SK-N-SH (cell line): Measurements from ENCODE around the gene SLC27A3. TPM values are rescaled to one million over a fixed set of nuclear protein-coding genes. Genes with fewer than 3 reads are reported as not detected.
A peak's percentile ranks its signal among the peaks of the same experiment; 100 is the strongest.

ENCODE experiments used
- CTCF ChIA-PET: fragments of 300-600, 350-600 bp; formaldehyde crosslinking; extraction: SDS; loops from one replicate; lab custom pipeline; 2021; lab: Yijun Ruan, JAX
- POLR2A ChIA-PET: fragments of 350-600 bp; sonication (Branson Sonifier 250); formaldehyde crosslinking; extraction: SDS; loops from one replicate; lab custom pipeline; 2020; ENCODE audit warnings: antibody characterized with exemption, inconsistent platforms; lab: Yijun Ruan, JAX
- DNase-seq: peaks from one replicate; pipeline ENCODE4 v3.0.0; 2012
- H2AFZ ChIP-seq: fragments of 200-600 bp; sonication (generic); 2 replicates; pipeline ENCODE4 v1.8.1; 2016; ENCODE audit warnings: antibody characterized with exemption, mild to moderate bottlenecking, low read depth
- H3F3A ChIP-seq: fragments of 200-600 bp; sonication (generic); replicated peaks from 2 replicates; pipeline ENCODE3; 2016; ENCODE audit warnings: antibody characterized with exemption, mild to moderate bottlenecking; ENCODE audit not compliant: insufficient read depth
- H3K27ac ChIP-seq, 2 experiments: fragments of 200-500 bp in 1 of 2; fragments of 200-600 bp in 1 of 2; sonication (Bioruptor generic) in 1 of 2; sonication (generic), shearing (Covaris generic) in 1 of 2; 2 replicates each; pipeline versions ENCODE4 v1.5.1 to v1.6.1; 2014 to 2016; ENCODE audit warnings: low read depth in 2 of 2, inconsistent platforms in 1 of 2, low read length in 1 of 2, mild to moderate bottlenecking in 1 of 2, mixed read lengths in 1 of 2
- H3K27me3 ChIP-seq: fragments of 200-600 bp; sonication (generic), shearing (Covaris generic); 2 replicates; pipeline ENCODE4 v1.6.1; 2016; ENCODE audit warnings: mixed run types; ENCODE audit not compliant: insufficient read depth
- H3K36me3 ChIP-seq, 2 experiments: fragments of 200-500 bp in 1 of 2; fragments of 200-600 bp in 1 of 2; sonication (Bioruptor generic) in 1 of 2; sonication (generic) in 1 of 2; replicated peaks in 1 of 2; 2 replicates each; pipeline versions ENCODE3 to v1.5.1; 2014 to 2016; ENCODE audit warnings: low read length in 1 of 2, mild to moderate bottlenecking in 1 of 2; ENCODE audit not compliant: insufficient read depth in 2 of 2, control insufficient read depth in 1 of 2
- H3K4me1 ChIP-seq, 2 experiments: fragments of 200-500 bp in 1 of 2; fragments of 200-600 bp in 1 of 2; sonication (Bioruptor generic) in 1 of 2; sonication (generic), shearing (Covaris generic) in 1 of 2; 2 replicates each; pipeline versions ENCODE4 v1.5.1 to v1.6.1; 2014 to 2016; ENCODE audit warnings: low read depth in 1 of 2, low read length in 1 of 2, mixed run types in 1 of 2; ENCODE audit not compliant: insufficient read depth in 2 of 2, control insufficient read depth in 1 of 2
- H3K4me2 ChIP-seq: fragments of 200-600 bp; sonication (generic), shearing (Covaris generic); 2 replicates; pipeline ENCODE4 v1.6.1; 2017; ENCODE audit warnings: mixed run types
- H3K4me3 ChIP-seq, 2 experiments: fragments of 200-500 bp in 1 of 2; fragments of 200-600 bp in 1 of 2; sonication (Bioruptor generic) in 1 of 2; sonication (generic), shearing (Covaris generic) in 1 of 2; 2 replicates each; pipeline versions ENCODE4 v1.5.1 to v1.8.1; 2014 to 2016; ENCODE audit warnings: low read depth in 2 of 2, inconsistent platforms in 1 of 2, low read length in 1 of 2, mild to moderate bottlenecking in 1 of 2, mixed read lengths in 1 of 2, moderate library complexity in 1 of 2
- H3K79me2 ChIP-seq: fragments of 200-600 bp; sonication (generic); 2 replicates; pipeline ENCODE4 v1.8.1; 2017; ENCODE audit warnings: mild to moderate bottlenecking; ENCODE audit not compliant: insufficient read depth
- H3K9ac ChIP-seq: fragments of 200-600 bp; sonication (generic); 2 replicates; pipeline ENCODE4 v1.6.1; 2017; ENCODE audit warnings: mixed run types
- H3K9me2 ChIP-seq: fragments of 200-600 bp; sonication (generic); 2 replicates; pipeline ENCODE4 v1.6.1; 2017; ENCODE audit warnings: mixed run types
- H3K9me3 ChIP-seq: fragments of 200-600 bp; sonication (generic); 2 replicates; pipeline ENCODE4 v1.6.1; 2017; ENCODE audit warnings: mixed run types, mild to moderate bottlenecking, moderate library complexity
- H4K20me1 ChIP-seq: fragments of 200-600 bp; sonication (generic); 2 replicates; pipeline ENCODE4 v1.6.1; 2017; ENCODE audit warnings: mild to moderate bottlenecking, mixed run types; ENCODE audit not compliant: insufficient read depth
- CHD2 ChIP-seq: fragments of 150-350 bp; IDR thresholded peaks from 2 replicates; pipeline ENCODE4 v1.6.1; 2018; ENCODE audit warnings: low read length; ENCODE audit not compliant: partially characterized antibody
- ELF1 ChIP-seq: IDR thresholded peaks from 2 replicates; pipeline ENCODE4 v1.4.0; 2012
- FOSL2 ChIP-seq: IDR thresholded peaks from 2 replicates; pipeline ENCODE4 v1.4.0; 2012; ENCODE audit warnings: low read depth, mild to moderate bottlenecking, moderate library complexity, borderline replicate concordance
- FOXJ3 ChIP-seq: sonication (generic); formaldehyde crosslinking; IDR thresholded peaks from 2 replicates; pipeline ENCODE4 v1.5.1; 2020; ENCODE audit warnings: mild to moderate bottlenecking, missing genetic modification reagents
- FOXM1 ChIP-seq: IDR thresholded peaks from 2 replicates; pipeline ENCODE4 v1.4.0; 2012; ENCODE audit warnings: low read depth, mild to moderate bottlenecking
- JUND ChIP-seq: IDR thresholded peaks from 2 replicates; pipeline ENCODE4 v1.4.0; 2012
- MXI1 ChIP-seq: IDR thresholded peaks from 2 replicates; pipeline ENCODE4 v1.6.1; 2012; ENCODE audit warnings: mild to moderate bottlenecking, low read depth, low read length, improper control_type of control experiment
- NRF1 ChIP-seq: IDR thresholded peaks from 2 replicates; pipeline ENCODE4 v1.6.1; 2012; ENCODE audit warnings: low read depth, mild to moderate bottlenecking, low read length
- SIN3A ChIP-seq: IDR thresholded peaks from 2 replicates; pipeline ENCODE4 v1.6.1; 2012; ENCODE audit warnings: low read depth, mild to moderate bottlenecking, low read length, moderate library complexity, borderline replicate concordance
- TAF1 ChIP-seq: IDR thresholded peaks from 2 replicates; pipeline ENCODE4 v1.6.1; 2012; ENCODE audit warnings: low read depth, mild to moderate bottlenecking, low read length, moderate library complexity, borderline replicate concordance
- WGBS: methylation state at CpG from one replicate; pipeline ENCODE4 v1.1.6; 2017; ENCODE audit warnings: low lambda C conversion rate; 5-methylcytosine and 5-hydroxymethylcytosine counted together
- polyA plus RNA-seq, 3 experiments: library from polyadenylated mRNA; depleted of rRNA; stranded (reverse); fragments of >200 nt; gene quantifications; 2 replicates each; pipeline ENCODE4 v1.2.3, GENCODE V29; 2012
- TF ChIP-seq, protein P1 (sequence below): fragments of 150-350 bp; IDR thresholded peaks from 2 replicates; pipeline ENCODE4 v1.6.1; 2017; ENCODE audit warnings: antibody characterized with exemption, low read length, low read depth, borderline replicate concordance
- TF ChIP-seq, protein P2 (sequence below): fragments of 200-600 bp; sonication (generic); IDR thresholded peaks from 2 replicates; pipeline ENCODE4 v1.6.1; 2017; ENCODE audit warnings: antibody characterized with exemption, mild to moderate bottlenecking, moderate library complexity
- TF ChIP-seq, protein P3 (sequence below): IDR thresholded peaks from 2 replicates; pipeline ENCODE4; 2012
- TF ChIP-seq, protein P4 (sequence below): IDR thresholded peaks from 2 replicates; pipeline ENCODE4 v1.4.0; 2012; ENCODE audit warnings: low read depth, borderline replicate concordance

SLC27A3 gene
- polyA plus RNA-seq, 1 of the 3 experiments (the other 2 are of a cell fraction), result 9.0 TPM

DNA sequence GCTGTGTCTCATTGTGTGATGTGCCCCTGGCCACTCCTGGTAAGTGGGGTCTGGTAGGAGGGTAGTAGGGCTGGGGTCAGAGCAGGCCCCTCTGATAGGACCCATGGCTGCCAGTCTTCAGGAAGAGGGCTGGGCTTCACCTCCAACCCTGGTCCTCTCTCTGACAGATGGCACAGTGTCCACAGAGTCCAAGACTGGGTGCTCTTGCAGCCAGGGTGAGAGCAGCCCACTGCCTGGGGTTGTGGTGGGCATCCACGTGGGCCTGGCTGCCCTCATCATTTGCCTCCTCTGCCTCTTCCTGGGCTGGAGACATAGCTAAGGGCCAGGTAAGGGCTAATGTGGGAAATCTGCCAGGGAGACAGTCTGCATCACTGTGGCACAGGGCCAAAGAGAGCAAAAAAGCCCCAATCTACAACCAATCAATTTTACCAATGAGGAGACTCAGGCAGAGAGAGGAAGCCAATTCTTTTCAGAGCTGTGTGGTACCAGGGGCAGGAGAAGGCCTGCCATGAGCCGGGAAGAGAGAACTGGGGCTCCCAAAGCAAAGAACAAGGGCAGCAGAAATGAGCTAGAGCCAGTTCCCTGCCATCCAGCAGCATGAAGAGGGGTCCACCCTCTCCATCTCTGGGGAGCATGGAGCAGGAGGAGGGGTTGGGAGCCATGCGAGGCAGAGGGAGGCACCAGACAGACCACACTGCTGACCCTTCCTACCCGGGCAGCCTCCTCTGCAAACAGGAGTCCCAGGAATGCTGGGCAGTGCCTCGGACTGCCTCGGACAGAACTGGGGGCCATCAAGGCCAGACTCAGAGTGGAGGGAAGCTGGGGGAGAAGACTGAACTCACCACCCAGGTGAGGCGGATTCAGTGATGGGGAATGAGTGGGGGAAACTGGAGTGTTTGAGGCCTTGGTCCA lies 26.8 kb downstream of the SLC27A3 start:
- Histone ChIP-seq H3K27me3 (no peaks in the 10 kb centered on the region), H3F3A (peaks cover 5% of the 10 kb centered on the region), H3K36me3 (peaks cover 0 to 11% of the 10 kb centered on the region in 2 experiments), H3K4me1 (peaks cover 5 to 8% of the 10 kb centered on the region in 2 experiments; a peak in 2 of 4 replicates), H2AFZ (no peak overlapping the region), H3K4me2 (no peak overlapping the region), H3K9me3 (no peaks in the 10 kb centered on the region), H3K79me2 (no peaks in the 10 kb centered on the region), H3K9ac (no peak overlapping the region), H3K9me2 (no peaks in the 10 kb centered on the region), H3K4me3 (no peak overlapping the region), H3K27ac (peak overlapping the region in 1 of 2 experiments; percentile 26; a peak in 1 of 4 replicates), H4K20me1 (no peaks in the 10 kb centered on the region)
- POLR2A ChIA-PET, result interaction anchor here (0.6 to 1.1 kb wide), 2 partner anchors 183 to 189 kb away, joined by 3 read pairs; partner anchors contain the start of gene RPS27
- CTCF ChIA-PET, result interaction anchor here (0.9 to 3.7 kb wide), 12 partner anchors 9 to 191 kb away, joined by 3 to 26 read pairs (median 4); partner anchors contain the start of genes DENND4B and RAB13
- 91% methylated on average over 7 of the region's 7 CpGs for WGBS
- TF ChIP-seq SIN3A, result no peak
- no peak for TF ChIP-seq FOSL2
- no peak for TF ChIP-seq MXI1
- TF ChIP-seq FOXJ3 (CRISPR knock-in tag), result no peak
- TF ChIP-seq, protein P1, sequence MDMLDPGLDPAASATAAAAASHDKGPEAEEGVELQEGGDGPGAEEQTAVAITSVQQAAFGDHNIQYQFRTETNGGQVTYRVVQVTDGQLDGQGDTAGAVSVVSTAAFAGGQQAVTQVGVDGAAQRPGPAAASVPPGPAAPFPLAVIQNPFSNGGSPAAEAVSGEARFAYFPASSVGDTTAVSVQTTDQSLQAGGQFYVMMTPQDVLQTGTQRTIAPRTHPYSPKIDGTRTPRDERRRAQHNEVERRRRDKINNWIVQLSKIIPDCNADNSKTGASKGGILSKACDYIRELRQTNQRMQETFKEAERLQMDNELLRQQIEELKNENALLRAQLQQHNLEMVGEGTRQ, result no peak
- TF ChIP-seq, protein P2, sequence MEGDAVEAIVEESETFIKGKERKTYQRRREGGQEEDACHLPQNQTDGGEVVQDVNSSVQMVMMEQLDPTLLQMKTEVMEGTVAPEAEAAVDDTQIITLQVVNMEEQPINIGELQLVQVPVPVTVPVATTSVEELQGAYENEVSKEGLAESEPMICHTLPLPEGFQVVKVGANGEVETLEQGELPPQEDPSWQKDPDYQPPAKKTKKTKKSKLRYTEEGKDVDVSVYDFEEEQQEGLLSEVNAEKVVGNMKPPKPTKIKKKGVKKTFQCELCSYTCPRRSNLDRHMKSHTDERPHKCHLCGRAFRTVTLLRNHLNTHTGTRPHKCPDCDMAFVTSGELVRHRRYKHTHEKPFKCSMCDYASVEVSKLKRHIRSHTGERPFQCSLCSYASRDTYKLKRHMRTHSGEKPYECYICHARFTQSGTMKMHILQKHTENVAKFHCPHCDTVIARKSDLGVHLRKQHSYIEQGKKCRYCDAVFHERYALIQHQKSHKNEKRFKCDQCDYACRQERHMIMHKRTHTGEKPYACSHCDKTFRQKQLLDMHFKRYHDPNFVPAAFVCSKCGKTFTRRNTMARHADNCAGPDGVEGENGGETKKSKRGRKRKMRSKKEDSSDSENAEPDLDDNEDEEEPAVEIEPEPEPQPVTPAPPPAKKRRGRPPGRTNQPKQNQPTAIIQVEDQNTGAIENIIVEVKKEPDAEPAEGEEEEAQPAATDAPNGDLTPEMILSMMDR, result no peak
- no peak for TF ChIP-seq CHD2
- no peak for TF ChIP-seq NRF1
- no peak for TF ChIP-seq TAF1
- no peak for DNase-seq

DNA sequence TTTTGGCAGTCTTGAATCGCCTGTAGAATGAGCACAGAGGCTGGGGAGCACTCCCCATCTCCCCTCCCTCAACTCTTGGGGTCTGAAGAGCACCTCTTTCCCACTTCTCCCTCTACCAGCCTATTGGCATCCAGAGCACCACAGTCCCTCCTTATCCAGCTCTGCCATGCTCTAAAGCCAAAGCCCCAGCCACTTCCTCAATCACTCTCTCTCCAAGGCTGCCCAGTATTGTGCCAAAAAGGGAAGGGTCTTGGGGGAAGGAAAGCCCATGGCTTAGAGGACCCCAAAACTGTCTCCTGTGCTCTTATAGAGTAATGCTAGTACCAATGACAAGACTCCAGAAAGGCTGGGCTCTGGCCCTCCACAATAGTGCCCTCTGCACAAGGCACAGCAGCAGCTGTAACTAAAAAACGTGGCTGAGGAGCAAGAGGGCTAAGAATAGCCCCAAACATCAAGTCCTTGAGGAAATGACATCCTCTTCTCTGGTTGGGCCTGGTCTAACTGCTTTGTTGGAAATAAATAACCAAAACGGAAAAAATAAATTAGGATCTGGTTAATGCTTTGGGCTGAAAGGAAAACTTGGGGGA lies 28.4 kb downstream of the SLC27A3 start:
- ChIA-PET CTCF (interaction anchor here (0.7 to 3.7 kb wide), 5 partner anchors 9 to 183 kb away, joined by 4 to 26 read pairs (median 5); partner anchors contain the start of gene RAB13), POLR2A (no interaction called here)
- no peak for DNase-seq
- Histone ChIP-seq H4K20me1 (no peaks in the 10 kb centered on the region), H3K4me3 (no peak overlapping the region), H2AFZ (no peak overlapping the region), H3K36me3 (peaks cover 5 to 19% of the 10 kb centered on the region in 2 experiments), H3F3A (peaks cover 5% of the 10 kb centered on the region), H3K9ac (no peak overlapping the region), H3K4me2 (no peak overlapping the region), H3K79me2 (no peaks in the 10 kb centered on the region), H3K9me3 (no peaks in the 10 kb centered on the region), H3K4me1 (peaks cover 5 to 8% of the 10 kb centered on the region in 2 experiments; a peak in 2 of 4 replicates), H3K27ac (no peak overlapping the region), H3K9me2 (no peaks in the 10 kb centered on the region), H3K27me3 (no peaks in the 10 kb centered on the region)
- WGBS, result 88% methylated on average over 3 of the region's 3 CpGs
- no peak for TF ChIP-seq FOXM1
- no peak for TF ChIP-seq MXI1
- TF ChIP-seq, protein P3, sequence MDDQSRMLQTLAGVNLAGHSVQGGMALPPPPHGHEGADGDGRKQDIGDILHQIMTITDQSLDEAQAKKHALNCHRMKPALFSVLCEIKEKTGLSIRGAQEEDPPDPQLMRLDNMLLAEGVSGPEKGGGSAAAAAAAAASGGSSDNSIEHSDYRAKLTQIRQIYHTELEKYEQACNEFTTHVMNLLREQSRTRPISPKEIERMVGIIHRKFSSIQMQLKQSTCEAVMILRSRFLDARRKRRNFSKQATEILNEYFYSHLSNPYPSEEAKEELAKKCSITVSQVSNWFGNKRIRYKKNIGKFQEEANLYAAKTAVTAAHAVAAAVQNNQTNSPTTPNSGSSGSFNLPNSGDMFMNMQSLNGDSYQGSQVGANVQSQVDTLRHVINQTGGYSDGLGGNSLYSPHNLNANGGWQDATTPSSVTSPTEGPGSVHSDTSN, result no peak
- no peak for TF ChIP-seq SIN3A
- no peak for TF ChIP-seq ELF1
- no peak for TF ChIP-seq JUND
- TF ChIP-seq, protein P1, result no peak
- no peak for TF ChIP-seq NRF1
- TF ChIP-seq, protein P4, sequence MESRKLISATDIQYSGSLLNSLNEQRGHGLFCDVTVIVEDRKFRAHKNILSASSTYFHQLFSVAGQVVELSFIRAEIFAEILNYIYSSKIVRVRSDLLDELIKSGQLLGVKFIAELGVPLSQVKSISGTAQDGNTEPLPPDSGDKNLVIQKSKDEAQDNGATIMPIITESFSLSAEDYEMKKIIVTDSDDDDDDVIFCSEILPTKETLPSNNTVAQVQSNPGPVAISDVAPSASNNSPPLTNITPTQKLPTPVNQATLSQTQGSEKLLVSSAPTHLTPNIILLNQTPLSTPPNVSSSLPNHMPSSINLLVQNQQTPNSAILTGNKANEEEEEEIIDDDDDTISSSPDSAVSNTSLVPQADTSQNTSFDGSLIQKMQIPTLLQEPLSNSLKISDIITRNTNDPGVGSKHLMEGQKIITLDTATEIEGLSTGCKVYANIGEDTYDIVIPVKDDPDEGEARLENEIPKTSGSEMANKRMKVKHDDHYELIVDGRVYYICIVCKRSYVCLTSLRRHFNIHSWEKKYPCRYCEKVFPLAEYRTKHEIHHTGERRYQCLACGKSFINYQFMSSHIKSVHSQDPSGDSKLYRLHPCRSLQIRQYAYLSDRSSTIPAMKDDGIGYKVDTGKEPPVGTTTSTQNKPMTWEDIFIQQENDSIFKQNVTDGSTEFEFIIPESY, result no peak
